Muscle layer of colon (tissue), 2 donors: ENCODE measurements around the gene GDA.
A peak's percentile ranks its signal among the peaks of the same experiment; 100 is the strongest.
"Not testable (repeated sequence)": the region's sequence is repeated elsewhere in the genome, so short reads cannot be mapped to it uniquely, and the experiment has no call there.

Source experiments
- H3K27ac ChIP-seq: one replicate; pipeline ENCODE4 v1.7.0; 2013; ENCODE audit warnings: low read depth, mild to moderate bottlenecking, low read length, moderate library complexity
- H3K27me3 ChIP-seq, 2 donors: one replicate each; pipeline ENCODE4 v1.7.0; 2013; ENCODE audit warnings: low read length in 2 of 2, mild to moderate bottlenecking in 2 of 2; ENCODE audit not compliant: insufficient read depth in 2 of 2, control insufficient read depth in 1 of 2
- H3K36me3 ChIP-seq: one replicate; pipeline ENCODE4 v1.7.0; 2013; ENCODE audit warnings: mild to moderate bottlenecking, low read length; ENCODE audit not compliant: insufficient read depth
- H3K4me1 ChIP-seq: one replicate; pipeline ENCODE4 v1.7.0; 2013; ENCODE audit warnings: mild to moderate bottlenecking, low read length; ENCODE audit not compliant: insufficient read depth
- H3K4me3 ChIP-seq, 2 donors: one replicate each; pipeline ENCODE4 v1.7.0; 2013; ENCODE audit warnings: low read length in 2 of 2, low read depth in 1 of 2, mild to moderate bottlenecking in 1 of 2, moderate library complexity in 1 of 2
- H3K9ac ChIP-seq: one replicate; pipeline ENCODE4 v1.7.0; 2013; ENCODE audit warnings: low read length
- H3K9me3 ChIP-seq: one replicate; pipeline ENCODE4 v1.7.0; 2013; ENCODE audit warnings: mild to moderate bottlenecking, low read length
- donor health status: abdominal sarcoma.
- donor health status: Adenocarcinoma of cecum.

GDA gene

DNA sequence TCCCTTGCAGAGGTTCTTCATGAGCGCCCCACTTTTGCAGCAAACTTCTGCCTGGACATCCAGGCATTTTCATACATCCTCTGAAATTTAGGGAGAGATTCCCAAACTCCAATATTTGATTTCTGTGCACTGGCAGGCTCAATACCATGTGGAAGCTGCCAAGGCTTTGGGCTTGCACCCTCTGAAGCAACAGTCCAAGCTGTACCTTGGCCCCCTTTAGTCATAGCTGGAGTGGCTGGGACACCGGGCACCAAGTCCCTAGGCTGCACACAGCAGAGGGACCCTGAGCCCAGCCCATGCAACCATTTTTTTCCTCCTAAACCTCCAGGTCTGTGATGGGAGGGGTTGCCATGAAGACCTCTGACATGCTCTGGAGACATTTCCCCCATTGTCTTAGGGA is 141.1 kb downstream of the GDA start:
- Histone ChIP-seq H3K36me3 (no peaks in the 10 kb centered on the region), H3K27ac (no peak overlapping the region), H3K27me3 (no peaks in the 10 kb centered on the region), H3K4me3 (no peak overlapping the region), H3K4me1 (peaks cover 10% of the 10 kb centered on the region), H3K9ac (no peak overlapping the region), H3K9me3 (no peaks in the 10 kb centered on the region)

DNA sequence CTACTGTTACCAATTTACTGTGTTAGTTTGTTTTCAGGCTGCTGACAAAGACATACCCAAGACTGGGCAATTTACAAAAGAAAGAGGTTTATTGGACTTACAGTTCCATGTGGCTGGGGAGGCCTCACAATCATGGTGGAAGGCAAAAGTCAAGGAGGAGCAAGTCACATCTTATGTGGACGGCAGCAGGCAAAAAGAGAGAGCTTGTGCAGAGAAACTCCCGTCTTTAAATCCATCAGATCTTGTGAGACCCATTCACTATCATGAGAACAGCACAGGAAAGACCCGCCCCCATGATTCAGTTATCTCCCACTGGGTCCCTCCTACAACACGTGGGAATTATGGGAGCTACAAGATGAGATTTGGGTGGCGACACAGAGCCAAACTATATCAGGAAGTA is 142.3 kb downstream of the GDA start:
- H3K27ac ChIP-seq, H3K9ac ChIP-seq, H3K27me3 ChIP-seq, H3K4me3 ChIP-seq, H3K9me3 ChIP-seq, H3K36me3 ChIP-seq: not testable (repeated sequence)
- peaks cover 10% of the 10 kb centered on the region for H3K4me1 ChIP-seq

DNA sequence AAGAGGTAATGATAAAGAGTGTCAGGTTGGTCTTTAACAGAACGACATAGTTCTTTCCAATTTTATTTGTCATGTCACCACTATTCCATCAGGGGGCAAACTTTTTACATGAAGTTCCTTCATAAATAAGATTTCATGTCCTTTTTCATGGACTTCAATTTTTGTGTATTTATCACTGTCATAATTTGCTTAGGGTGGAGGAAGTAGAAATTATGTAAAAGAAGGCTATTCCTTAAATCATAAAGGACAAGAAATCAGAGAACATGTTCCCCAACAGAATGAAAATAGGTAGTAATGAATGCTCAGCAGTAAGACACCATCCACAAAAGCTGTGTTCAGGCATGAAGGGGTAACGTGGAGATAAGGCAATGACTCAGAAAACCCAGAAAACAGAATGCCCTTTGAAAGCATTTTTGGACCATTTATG is 143.0 kb downstream of the GDA start:
- H3K36me3 ChIP-seq, result no peaks in the 10 kb centered on the region
- H3K4me3 ChIP-seq, result peak overlapping the region in 1 of 2 donors; percentile 42
- H3K9me3 ChIP-seq, result no peaks in the 10 kb centered on the region
- no peaks in the 10 kb centered on the region for H3K27me3 ChIP-seq
- no peak overlapping the region for H3K27ac ChIP-seq
- no peak overlapping the region for H3K9ac ChIP-seq
- H3K4me1 ChIP-seq, result peaks cover 10% of the 10 kb centered on the region

DNA sequence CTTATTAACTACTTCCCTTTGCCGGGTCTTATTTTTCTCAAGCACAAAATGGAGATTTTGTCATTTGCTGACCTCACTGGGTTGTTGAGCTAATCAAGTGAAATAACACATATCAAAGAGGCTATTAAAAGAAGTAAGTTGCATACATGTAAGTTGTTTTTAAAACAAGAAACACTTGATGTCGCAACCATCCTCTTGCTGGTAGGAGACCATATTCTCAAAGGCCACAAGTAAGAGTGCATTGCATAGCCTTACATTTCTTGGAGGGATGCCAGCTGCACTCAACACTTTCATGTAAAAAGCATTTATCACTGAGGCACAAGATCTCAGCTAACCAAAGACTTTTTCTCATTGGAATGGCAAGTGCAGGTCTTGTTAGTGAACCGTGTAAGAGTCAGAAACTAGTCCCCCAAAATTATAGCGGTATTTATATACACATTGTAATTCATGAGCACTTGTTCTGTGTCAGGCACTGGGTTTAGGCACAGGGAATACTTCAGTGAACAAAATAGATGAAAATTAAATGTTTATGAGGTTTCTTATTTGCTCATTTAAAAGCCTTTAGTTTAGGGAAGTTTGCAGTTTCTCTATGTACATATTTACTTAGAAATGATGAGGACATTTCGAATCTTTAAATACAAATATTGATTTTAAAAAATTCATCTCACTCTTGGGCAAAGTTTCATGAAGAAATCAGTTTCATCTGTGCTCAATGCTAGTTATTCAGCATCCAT is 143.8 kb downstream of the GDA start:
- H3K27ac ChIP-seq, result no peak overlapping the region
- H3K9ac ChIP-seq, result no peak overlapping the region
- no peaks in the 10 kb centered on the region for H3K27me3 ChIP-seq

DNA sequence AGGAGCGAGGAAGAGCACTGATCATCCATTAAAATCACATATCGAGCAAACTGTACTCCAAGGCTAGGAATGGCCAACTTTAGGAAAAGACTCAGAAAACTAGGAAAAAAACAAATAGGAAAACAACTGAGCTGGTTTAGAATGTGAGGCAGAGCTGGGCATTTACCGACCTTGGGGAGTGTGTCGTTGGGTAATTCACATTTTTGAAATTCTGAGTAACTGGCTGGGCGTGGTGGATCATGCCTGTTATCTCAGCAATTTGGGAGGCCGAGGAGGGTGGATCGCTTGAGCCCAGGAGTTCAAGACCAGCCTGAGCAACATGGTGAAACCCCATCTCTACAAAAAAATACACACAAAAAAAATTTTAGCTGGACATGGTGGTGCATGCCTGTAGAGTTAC is 145.7 kb downstream of the GDA start:
- Histone ChIP-seq H3K9ac (no peak overlapping the region), H3K4me1 (peaks cover 10% of the 10 kb centered on the region), H3K9me3 (no peaks in the 10 kb centered on the region), H3K27me3 (no peaks in the 10 kb centered on the region), H3K36me3 (no peaks in the 10 kb centered on the region), H3K27ac (no peak overlapping the region), H3K4me3 (no peak overlapping the region)

More for the DNA sequence above, 143.8 kb downstream of the GDA start:
- Histone ChIP-seq H3K36me3 (no peaks in the 10 kb centered on the region), H3K9me3 (no peaks in the 10 kb centered on the region), H3K4me1 (peaks cover 10% of the 10 kb centered on the region), H3K4me3 (no peak overlapping the region)

DNA sequence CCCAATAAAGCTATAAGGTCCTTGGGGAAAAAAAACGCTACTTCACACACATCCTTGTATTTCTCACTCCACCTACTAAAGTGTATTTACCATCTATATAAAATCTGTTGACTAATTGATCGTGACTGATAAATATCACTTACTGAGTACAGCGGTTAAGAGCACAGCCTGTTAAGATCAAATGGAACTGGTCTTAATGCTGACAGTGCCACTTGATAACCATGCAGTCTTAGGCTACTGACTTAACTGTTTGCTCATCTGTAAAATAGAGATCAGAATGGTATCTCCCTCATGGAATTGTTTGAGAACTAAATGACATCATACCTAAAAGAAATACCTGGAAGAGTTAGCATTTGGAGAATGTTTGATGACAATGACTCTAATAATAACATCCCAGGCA is 148.3 kb downstream of the GDA start:
- H3K9ac ChIP-seq, result no peak overlapping the region
- H3K9me3 ChIP-seq, result no peaks in the 10 kb centered on the region
- H3K36me3 ChIP-seq, result no peaks in the 10 kb centered on the region
- no peak overlapping the region for H3K27ac ChIP-seq
- H3K4me1 ChIP-seq, result peaks cover 7% of the 10 kb centered on the region
- H3K4me3 ChIP-seq, result no peak overlapping the region
- H3K27me3 ChIP-seq, result no peaks in the 10 kb centered on the region

DNA sequence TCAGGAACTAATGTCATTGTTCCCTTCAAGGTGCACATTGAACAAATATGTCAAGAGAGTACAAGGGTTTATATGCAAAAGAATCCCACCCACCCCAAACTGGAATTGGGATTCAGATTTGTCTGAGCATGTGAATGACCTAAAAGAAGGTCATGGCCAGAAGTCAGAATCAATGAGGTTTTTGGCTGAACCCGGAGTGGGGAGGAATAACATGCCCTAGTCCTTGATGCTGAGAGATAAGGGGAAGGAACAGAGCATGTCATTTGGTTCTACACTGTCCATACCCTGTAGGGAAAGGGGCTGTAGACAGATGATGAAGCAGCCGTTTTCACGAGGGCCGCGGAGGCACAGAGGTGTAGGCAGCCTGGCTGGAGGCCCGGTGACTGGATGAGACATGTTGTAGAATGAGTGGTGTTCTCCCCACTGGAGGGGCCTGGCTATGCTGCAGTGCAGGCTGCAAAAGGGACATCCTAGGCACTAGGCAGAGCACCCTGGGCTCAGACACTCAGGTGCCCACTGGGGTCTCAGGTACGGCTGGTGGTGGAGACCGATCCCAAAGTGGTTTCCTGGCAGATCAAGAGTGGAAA is 149.9 kb downstream of the GDA start:
- H3K36me3 ChIP-seq, result no peaks in the 10 kb centered on the region
- no peaks in the 10 kb centered on the region for H3K27me3 ChIP-seq
- peaks cover 3% of the 10 kb centered on the region for H3K4me1 ChIP-seq
- no peak overlapping the region for H3K27ac ChIP-seq
- no peaks in the 10 kb centered on the region for H3K9me3 ChIP-seq
- no peak overlapping the region for H3K4me3 ChIP-seq
- H3K9ac ChIP-seq, result no peak overlapping the region

DNA sequence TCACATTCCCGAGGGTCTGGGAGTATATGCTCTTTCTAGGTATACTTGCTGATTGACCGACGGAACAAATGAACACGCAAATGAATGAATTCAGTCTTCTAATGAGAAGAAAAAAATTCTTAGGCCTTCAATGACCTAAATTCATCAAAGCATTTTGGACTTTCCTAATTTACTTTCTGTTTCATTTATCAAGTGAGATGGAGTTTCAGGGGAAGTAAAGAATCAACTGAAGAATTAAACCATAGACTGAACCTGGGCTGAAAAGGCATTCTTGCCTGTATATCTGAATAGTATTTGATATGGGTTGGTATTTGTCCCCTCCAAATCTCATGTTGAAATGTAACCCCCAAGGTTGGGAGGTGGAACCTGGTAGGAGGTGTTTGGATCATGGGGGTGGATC is 151.6 kb downstream of the GDA start:
- no peaks in the 10 kb centered on the region for H3K36me3 ChIP-seq
- no peak overlapping the region for H3K9ac ChIP-seq
- H3K9me3 ChIP-seq, result no peaks in the 10 kb centered on the region
- H3K27me3 ChIP-seq, result no peaks in the 10 kb centered on the region
- H3K27ac ChIP-seq, result no peak overlapping the region
- peaks cover 10% of the 10 kb centered on the region for H3K4me1 ChIP-seq
- no peak overlapping the region for H3K4me3 ChIP-seq
